Esophagus squamous epithelium (tissue), 5 donors: ENCODE data around the gene KCNAB1. TPM values are rescaled to one million over a fixed set of nuclear protein-coding genes. Genes with fewer than 3 reads are reported as not detected.

ENCODE experiments used
- DNase-seq: peaks from one replicate; lab custom pipeline; 2025; lab: John Stamatoyannopoulos, UW
- H3K27ac ChIP-seq, 4 donors: fragments of 200-600 bp; sonication (generic); one replicate each; pipeline ENCODE4 v1.5.1; 2016 to 2019; ENCODE audit warnings: mild to moderate bottlenecking in 1 of 4
- H3K27me3 ChIP-seq, 4 donors: fragments of 200-600 bp; sonication (generic); 1 replicate in 3 of 4; 2 replicates in 1 of 4; pipeline versions ENCODE4 v1.5.1 to v1.6.0; 2017 to 2021; ENCODE audit warnings: antibody characterized with exemption in 1 of 4
- H3K36me3 ChIP-seq, 3 donors: fragments of 200-600 bp; sonication (generic); one replicate each; pipeline ENCODE4 v1.5.1; 2016 to 2019
- H3K4me1 ChIP-seq, 3 donors: fragments of 200-600 bp; sonication (generic); one replicate each; pipeline ENCODE4 v1.5.1; 2017 to 2019
- H3K4me3 ChIP-seq, 4 donors: fragments of 200-600 bp; sonication (generic); 1 replicate in 3 of 4; 2 replicates in 1 of 4; pipeline ENCODE4 v1.5.1; 2016 to 2019; ENCODE audit warnings: mild to moderate bottlenecking in 2 of 4, moderate library complexity in 1 of 4
- H3K9me3 ChIP-seq, 3 donors: fragments of 200-600 bp; sonication (generic); one replicate each; pipeline ENCODE4 v1.5.1; 2016 to 2019
- POLR2A ChIP-seq, 4 donors: fragments of 450-650 bp; IDR thresholded peaks; one replicate each; pipeline ENCODE4 v1.6.1; 2017; ENCODE audit warnings: antibody characterized with exemption in 4 of 4, mild to moderate bottlenecking in 4 of 4, moderate library complexity in 3 of 4
- WGBS, 2 donors: methylation state at CpG; one replicate each; pipeline ENCODE4 v1.1.5; 2018; 5-methylcytosine and 5-hydroxymethylcytosine counted together
- intact Hi-C: fragments of 100-400 bp; cut with DNase I; formaldehyde crosslinking; loops from one replicate; pipeline ENCODE4 v1.15.0; 2022
- total RNA-seq, 4 donors: library from RNA; depleted of rRNA; stranded (reverse); fragments of >200 nt; gene quantifications; one replicate each; pipeline ENCODE4 v1.1.0, GENCODE V29; 2016
- TF ChIP-seq, protein P1 (sequence below), 6 experiments: fragments of 450-650 bp in 4 of 6; fragments of 200-600 bp in 2 of 6; sonication (generic) in 2 of 6; IDR thresholded peaks; one replicate each; pipeline ENCODE4 v1.5.1; 2016 to 2019; ENCODE audit warnings: antibody characterized with exemption in 6 of 6, mild to moderate bottlenecking in 4 of 6, moderate library complexity in 4 of 6
- donor health status: DM: yes; HTN: yes; CAD: no.

Gene KCNAB1
- total RNA-seq, 4 donors from 2014 or later: 0.40 to 6.6 (median 1.3) TPM

DNA sequence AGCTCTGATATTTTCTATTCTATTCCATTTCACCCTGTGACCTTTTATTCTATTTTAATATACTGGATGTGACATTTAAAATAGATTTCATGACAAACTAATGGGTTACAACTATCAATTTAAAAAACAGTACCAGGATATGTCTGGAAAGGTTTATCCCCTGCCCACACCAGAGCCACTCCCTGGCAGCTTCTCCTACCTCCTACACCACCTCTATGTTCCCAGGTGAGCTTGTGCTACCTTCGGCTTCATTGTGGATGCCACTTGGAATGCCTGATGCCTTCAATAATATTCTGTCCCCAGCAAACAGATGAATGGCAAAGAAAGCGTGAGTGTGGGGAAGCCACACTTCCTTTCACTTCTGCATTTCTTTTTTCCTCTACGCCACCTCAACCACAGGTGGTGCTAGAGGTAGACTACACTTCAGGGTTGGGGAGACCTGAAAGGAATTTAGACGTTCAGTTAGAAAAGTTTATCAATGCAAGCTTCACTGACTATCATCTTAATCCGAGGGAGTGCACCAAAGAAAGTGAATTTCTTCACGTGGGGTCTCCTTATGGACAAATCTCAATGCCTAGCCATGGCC is 221.5 kb downstream of the KCNAB1 start:
- 71 to 72% methylated on average over 6 of the region's 6 CpGs for WGBS, 2 donors
- DNase-seq: no peak
- intact Hi-C loops: no loop called here

DNA sequence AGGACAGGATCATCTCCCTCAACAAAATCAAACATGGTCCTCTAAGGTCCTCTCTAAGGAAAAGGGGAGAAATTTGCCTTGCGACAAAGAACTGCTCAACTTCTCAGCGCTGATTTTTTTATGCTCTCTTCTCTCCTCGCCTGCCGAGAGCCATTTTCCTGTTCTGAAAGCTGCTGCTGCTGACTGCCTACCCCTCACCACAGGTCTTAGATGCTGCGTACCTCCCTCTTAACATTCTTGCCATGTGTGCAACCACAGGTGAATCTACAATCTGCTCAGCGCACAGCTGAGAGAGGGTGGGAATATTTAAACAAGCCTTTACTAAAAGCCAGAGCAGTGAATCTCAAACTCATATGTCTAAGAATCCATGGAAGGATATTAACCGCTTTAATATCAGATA is 223.8 kb downstream of the KCNAB1 start:
- H3K36me3 ChIP-seq: no peaks in the 10 kb centered on the region
- intact Hi-C loops: no loop called here
- no peak overlapping the region for H3K4me3 ChIP-seq
- no peaks in the 10 kb centered on the region for H3K27me3 ChIP-seq
- H3K4me1 ChIP-seq: no peaks in the 10 kb centered on the region
- no peaks in the 10 kb centered on the region for H3K9me3 ChIP-seq
- TF ChIP-seq POLR2A (IDR thresholded peaks at IDR 0.05): no peak
- TF ChIP-seq, protein P1, sequence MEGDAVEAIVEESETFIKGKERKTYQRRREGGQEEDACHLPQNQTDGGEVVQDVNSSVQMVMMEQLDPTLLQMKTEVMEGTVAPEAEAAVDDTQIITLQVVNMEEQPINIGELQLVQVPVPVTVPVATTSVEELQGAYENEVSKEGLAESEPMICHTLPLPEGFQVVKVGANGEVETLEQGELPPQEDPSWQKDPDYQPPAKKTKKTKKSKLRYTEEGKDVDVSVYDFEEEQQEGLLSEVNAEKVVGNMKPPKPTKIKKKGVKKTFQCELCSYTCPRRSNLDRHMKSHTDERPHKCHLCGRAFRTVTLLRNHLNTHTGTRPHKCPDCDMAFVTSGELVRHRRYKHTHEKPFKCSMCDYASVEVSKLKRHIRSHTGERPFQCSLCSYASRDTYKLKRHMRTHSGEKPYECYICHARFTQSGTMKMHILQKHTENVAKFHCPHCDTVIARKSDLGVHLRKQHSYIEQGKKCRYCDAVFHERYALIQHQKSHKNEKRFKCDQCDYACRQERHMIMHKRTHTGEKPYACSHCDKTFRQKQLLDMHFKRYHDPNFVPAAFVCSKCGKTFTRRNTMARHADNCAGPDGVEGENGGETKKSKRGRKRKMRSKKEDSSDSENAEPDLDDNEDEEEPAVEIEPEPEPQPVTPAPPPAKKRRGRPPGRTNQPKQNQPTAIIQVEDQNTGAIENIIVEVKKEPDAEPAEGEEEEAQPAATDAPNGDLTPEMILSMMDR (IDR thresholded peaks at IDR 0.05): no peak
- H3K27ac ChIP-seq: no peak overlapping the region
- 84 to 90% methylated on average over 6 to 7 of the region's 7 CpGs for WGBS, 2 donors
- DNase-seq: no peak

More for the DNA sequence above, 221.5 kb downstream of the KCNAB1 start:
- H3K9me3 ChIP-seq: no peaks in the 10 kb centered on the region
- H3K4me1 ChIP-seq: no peaks in the 10 kb centered on the region
- TF ChIP-seq, protein P1 (IDR thresholded peaks at IDR 0.05): no peak
- TF ChIP-seq POLR2A (IDR thresholded peaks at IDR 0.05): no peak
- no peaks in the 10 kb centered on the region for H3K36me3 ChIP-seq
- no peak overlapping the region for H3K4me3 ChIP-seq
- no peaks in the 10 kb centered on the region for H3K27me3 ChIP-seq
- H3K27ac ChIP-seq: no peak overlapping the region

DNA sequence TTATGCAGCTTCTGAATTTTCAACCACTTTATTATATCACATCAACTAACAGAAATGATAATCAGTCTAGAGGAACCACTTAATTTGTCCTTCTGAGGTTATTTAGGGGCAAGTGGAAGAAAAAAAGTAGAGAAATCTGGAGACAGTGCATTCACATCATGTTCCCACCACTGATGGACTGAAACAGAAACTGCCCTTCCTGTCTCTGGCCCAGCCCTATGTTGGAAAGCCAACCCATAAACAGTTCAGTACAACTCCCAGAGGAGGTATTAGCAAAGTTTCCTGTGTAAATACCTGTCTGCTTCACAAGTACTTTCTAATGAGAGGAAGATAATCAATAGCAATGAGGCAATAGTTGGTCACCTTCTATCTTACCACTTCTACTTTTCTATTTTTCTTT is 228.7 kb downstream of the KCNAB1 start:
- intact Hi-C loops: no loop called here
- H3K4me1 ChIP-seq: no peaks in the 10 kb centered on the region
- H3K27ac ChIP-seq: no peak overlapping the region
- no peaks in the 10 kb centered on the region for H3K36me3 ChIP-seq
- no peak for TF ChIP-seq POLR2A (IDR thresholded peaks at IDR 0.05)
- no peaks in the 10 kb centered on the region for H3K9me3 ChIP-seq
- no peak overlapping the region for H3K4me3 ChIP-seq
- DNase-seq: no peak
- H3K27me3 ChIP-seq: no peaks in the 10 kb centered on the region

DNA sequence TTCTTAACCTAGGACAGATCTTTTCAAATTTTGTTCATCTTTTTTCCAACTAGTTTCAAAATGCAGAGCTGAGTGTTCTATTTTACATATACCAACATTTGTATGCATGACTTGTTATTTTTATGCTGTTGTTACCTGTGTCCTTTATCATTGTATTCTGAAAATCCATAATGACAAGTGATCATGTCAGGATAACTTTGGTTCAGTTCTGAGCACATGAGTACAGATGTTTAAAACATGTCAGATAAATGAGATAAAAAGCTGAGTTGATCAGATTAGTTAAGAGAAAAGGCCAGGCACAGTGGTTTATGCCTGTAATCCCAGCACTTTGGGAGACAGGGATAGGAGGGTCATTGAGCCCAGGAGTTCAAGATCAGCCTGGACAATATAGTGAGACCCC is 229.6 kb downstream of the KCNAB1 start:
- no peak for DNase-seq
- intact Hi-C loops: no loop called here
- TF ChIP-seq POLR2A (IDR thresholded peaks at IDR 0.05): no peak
- TF ChIP-seq, protein P1 (IDR thresholded peaks at IDR 0.05): no peak
- H3K27me3 ChIP-seq: no peaks in the 10 kb centered on the region
- no peak overlapping the region for H3K27ac ChIP-seq
- H3K4me3 ChIP-seq: no peak overlapping the region
- no peaks in the 10 kb centered on the region for H3K4me1 ChIP-seq
- H3K9me3 ChIP-seq: no peaks in the 10 kb centered on the region
- H3K36me3 ChIP-seq: no peaks in the 10 kb centered on the region

DNA sequence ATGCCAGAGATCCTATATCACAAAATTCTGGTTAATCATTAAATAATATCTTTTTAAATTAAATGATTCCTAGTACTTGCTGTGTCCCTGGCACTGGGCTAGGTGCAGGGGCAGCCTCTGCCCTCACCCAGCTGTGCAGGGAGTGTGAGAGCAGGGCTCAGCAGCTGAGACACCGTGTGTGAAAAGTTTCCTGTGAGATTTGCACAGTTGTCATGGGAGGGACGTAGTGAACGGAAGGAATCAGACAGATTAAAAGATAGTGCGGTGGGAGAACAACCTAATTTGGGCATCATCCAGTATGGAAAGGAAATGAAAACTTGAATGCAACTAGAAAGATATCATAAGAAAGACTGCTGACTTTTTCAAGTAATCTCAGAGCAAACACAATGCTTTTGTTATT is 230.4 kb downstream of the KCNAB1 start:
- no peaks in the 10 kb centered on the region for H3K27me3 ChIP-seq
- WGBS, 2 donors: 44 to 47% methylated on average over 4 of the region's 4 CpGs
- no peak overlapping the region for H3K4me3 ChIP-seq
- no peak for TF ChIP-seq POLR2A (IDR thresholded peaks at IDR 0.05)
- TF ChIP-seq, protein P1 (IDR thresholded peaks at IDR 0.05): no peak
- no peak for DNase-seq
- no peaks in the 10 kb centered on the region for H3K36me3 ChIP-seq
- no peaks in the 10 kb centered on the region for H3K4me1 ChIP-seq
- no peak overlapping the region for H3K27ac ChIP-seq
- no peaks in the 10 kb centered on the region for H3K9me3 ChIP-seq
- intact Hi-C loops: no loop called here

DNA sequence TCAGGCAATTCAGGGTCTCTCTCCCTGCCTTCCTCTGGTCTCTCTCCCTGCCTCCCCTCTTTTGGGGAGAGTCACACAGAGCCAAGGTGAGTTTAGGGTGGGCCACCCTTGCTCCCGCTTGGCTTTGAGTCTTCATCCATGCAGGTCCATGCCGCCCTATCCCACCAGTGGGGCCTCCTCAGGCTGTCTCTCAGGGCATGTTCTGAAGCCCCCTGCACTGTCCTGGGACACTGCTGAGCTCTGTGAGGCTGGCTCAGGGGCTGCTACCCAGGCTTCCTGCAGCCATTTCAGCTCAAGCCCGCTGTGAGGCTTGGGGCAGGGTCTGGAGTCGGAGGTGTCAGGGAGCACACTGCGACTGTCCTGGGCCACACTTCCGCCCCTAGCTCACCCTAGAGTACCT is 231.4 kb downstream of the KCNAB1 start:
- intact Hi-C loops: no loop called here
- DNase-seq: no peak
- H3K4me3 ChIP-seq: no peak overlapping the region
- H3K27me3 ChIP-seq: no peaks in the 10 kb centered on the region
- no peaks in the 10 kb centered on the region for H3K4me1 ChIP-seq
- TF ChIP-seq, protein P1 (IDR thresholded peaks at IDR 0.05): no peak
- TF ChIP-seq POLR2A (IDR thresholded peaks at IDR 0.05): no peak
- H3K9me3 ChIP-seq: no peaks in the 10 kb centered on the region
- 93 to 100% methylated on average over 1 to 5 of the region's 6 CpGs for WGBS, 2 donors
- H3K27ac ChIP-seq: no peak overlapping the region
- no peaks in the 10 kb centered on the region for H3K36me3 ChIP-seq
